ENCODE data around the gene LILRB2.
"Not testable (repeated sequence)": the region's sequence is repeated elsewhere in the genome, so short reads cannot be mapped to it uniquely, and the experiment has no call there.

LILRB2 gene

DNA sequence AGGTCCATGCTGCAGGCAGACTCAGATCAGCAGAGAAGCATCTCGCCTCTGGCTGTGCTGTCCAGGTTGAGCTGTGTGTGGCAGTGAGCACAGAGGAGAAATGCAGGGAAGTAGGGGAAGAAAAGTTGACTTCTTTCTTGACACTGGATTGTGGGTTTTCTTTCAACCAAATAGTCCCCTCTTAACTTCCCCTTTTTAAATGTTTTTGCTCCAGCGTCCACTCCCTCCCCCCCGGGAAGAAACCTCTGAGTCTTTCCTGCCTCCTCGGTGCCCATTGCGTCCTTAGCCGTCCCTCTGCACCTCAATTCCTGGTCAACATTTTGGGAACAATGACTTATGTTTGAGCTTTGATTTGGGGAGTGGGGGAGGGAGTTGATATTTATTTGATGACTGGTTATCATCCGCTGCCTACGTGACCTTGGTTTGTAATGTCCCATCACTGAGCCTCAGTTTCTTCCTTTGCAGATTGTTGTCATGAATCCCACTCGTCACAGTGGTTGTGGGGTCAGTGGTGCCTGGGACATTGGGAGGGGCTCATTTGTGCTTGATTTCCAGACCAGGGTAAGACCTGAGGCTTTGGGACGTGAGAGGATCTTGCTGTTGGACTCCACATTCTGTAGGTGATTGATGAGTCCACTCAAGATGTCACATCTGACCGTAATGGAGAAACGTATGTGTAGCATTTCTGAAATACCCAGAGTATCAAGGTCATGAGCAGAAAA is at the start of gene LILRB2:
TSS of gene LILRB2 (minus strand) at position 104 of the 722 bp plus-strand sequence. CDS start 614 bp downstream, outside the sequence.
- DNase-seq (ENCODE audit: low read depth in 2 of 2): no peak

DNA sequence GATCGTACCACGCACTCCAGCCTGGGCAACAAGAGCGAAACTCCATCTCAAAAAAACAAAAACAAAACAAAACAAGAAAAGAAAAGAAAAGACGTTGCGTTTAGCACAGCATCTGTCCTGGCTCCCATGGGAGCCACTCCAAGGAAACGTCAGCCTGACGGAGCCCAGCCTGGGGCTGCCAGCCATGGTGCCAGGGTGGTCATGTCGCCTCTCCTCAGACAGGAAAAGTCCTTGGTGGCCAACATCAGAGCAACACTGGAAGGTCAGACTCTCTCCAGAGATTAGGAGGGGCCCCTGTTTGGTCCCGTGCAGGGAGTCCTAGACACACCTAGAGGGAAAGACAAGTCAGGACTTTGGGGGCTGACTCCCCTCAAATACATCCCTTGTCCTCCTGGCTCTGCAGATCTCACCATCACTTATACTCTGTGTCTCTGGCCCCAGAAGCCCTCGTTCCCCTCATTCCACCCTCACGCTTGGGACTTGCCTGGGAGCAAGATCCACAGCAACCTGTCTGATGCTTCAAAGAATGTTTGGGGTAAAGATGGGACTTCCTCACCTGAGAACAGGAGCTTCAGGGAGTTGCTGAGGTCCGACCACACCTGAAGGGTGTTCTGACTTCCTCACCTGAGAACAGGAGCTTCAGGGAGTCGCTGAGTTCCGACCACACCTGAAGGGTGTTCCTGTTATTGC is 48.7 kb upstream of the LILRB2 start:
- no peak for DNase-seq (ENCODE audit: low read depth in 2 of 2)

DNA sequence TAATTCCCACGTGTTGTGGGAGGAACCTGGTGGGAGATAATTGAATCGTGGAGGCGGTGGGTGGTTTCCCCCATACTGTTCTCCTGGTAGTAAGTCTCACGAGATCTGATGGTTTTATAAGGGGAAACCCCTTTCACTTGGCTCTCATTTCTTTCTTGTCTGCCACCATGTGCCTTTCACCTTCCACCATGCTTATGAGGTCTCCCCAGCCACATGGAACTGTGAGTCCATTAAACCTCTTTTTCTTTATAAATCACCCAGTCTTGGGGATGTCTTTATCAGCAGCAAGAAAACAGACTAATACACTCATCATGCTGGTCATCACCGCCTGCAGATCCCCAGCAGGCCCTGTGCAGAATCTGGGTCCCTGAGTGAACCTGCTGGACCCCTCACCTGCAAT is 47.9 kb upstream of the LILRB2 start:
- not testable (repeated sequence) for DNase-seq (ENCODE audit: low read depth in 2 of 2)

DNA sequence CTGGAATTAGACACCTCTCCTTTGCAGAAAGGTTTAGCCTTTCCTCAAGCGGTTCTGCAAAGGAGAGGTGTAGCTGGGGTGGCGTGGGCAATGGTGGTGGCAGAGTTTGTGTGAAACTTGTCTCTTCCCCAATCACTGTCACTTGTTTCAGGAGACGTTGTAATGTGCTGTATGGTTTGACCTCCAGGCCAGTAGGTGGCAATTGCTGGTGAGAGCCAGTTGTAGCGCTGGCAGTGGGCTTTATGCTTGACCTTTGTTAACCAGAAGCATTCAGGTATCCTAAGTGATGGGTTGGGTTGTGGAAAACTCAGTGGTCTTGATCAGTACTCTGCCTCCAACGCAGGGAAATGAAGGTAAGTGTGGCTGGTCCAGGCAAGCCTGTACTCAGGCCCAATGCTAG is 44.7 kb upstream of the LILRB2 start:
- no peak for DNase-seq (ENCODE audit: low read depth in 2 of 2)

DNA sequence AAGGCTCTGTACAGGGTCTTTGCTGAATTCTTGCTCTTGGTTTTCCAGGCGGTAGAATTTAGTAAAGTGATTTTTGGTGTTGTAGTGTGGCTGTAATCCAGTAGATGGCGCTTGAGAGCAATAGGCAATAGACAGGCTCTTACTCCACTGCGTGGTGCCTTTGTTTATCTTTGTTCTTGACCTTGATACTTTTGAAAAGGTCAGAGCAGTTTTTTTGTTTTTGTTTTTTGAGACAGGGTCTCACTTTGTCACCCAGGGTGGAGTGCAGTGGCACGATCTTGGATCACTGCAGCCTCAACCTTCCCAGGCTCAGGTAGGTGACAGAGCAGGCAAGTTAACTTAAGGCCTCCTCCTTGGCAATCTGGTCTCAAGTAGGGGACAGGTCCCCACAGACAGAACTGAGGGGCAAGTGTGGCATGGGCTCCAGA is 44.3 kb upstream of the LILRB2 start:
- DNase-seq (ENCODE audit: low read depth in 2 of 2): peak in 1 of 2 donors; percentile 43

DNA sequence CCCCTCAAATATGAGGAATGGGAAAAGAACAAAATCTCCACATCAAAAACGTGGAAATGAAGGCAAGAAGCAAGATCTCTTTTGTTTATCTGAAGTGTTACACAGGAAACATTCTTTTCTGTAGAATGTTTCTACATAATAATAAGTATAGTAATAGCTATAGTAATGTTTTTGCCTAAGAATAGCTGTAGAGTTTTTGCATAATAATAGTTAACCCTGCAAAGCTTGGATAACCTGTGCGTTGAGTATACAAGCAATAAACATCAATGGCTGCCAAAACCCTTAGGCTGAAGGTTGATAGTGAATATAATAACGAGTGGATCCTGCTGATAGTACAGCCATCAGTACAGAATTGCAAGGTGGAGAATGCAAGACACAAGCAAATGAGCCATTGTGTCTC is 43.2 kb upstream of the LILRB2 start:
- no peak for DNase-seq (ENCODE audit: low read depth in 2 of 2)

DNA sequence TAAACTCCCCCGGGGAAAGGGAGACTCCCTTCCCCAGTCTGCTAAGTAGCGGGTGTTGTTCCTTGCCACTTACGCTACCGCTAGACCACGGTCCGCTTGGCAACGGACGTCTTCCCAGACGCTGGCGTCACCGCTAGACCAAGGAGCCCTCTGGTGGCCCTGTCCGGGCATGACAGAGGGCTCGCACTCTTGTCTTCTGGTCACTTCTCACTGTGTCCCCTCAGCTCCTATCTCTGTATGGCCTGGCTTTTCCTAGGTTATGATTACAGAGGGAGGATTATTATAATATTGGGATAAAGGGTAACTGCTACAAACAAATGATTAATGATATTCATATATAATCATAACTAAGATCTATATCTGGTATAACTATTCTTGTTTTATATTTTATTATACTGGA is 42.0 kb upstream of the LILRB2 start:
- not testable (repeated sequence) for DNase-seq (ENCODE audit: low read depth in 2 of 2)

DNA sequence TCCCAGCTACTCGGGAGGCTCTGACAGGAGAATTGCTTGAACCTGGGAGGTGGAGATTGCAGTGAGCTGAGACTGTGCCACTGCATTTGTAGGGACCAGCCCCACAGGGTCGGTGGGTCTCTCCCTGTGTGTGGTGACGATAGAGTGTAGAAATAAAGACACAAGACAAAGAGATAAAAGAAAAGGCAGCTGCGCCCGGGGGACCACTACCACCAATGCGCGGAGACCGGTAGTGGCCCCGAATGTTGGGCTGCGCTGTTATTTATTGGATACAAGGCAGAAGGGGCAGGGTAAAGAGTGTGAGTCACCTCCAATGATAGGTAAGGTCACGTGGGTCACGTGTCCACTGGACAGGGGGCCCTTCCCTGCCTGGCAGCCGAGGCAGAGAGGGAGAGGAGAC is 41.4 kb upstream of the LILRB2 start:
- not testable (repeated sequence) for DNase-seq (ENCODE audit: low read depth in 2 of 2)

DNA sequence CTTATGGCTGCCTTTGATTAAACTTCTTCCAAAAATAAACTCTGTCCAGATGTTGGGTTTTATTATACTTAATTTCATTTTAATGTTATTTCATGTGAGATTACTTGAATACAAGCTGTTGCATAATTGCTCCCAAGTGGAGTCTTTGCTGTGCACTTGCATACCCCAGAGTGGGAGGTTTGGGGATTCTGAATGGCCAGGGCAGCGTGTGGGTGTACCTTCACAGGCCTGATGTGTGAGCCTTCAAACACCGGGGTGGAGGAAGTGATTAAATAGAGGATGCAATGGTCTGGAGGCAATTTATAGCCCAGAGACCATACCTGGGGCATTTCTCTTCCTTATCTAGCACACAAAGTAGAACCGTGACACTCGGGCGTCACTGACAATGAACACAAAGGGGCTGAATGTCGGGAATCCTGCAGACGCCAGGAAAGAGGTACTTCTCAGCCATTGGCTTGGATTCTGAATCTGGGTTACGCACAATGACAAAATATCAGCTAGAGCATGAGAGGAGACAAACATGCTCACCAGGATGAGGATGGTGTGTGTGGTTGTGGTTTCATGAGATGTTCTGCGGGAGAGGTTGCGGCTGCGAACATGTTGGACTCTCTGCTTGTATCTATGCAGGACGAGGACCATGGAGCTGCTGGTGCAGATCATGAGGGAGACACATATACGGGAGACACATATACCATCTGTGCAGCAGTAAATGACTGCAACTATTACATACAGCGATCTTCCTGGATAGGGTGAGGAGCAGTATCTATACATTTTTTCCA is 39.2 kb upstream of the LILRB2 start:
- no peak for DNase-seq (ENCODE audit: low read depth in 2 of 2)

DNA sequence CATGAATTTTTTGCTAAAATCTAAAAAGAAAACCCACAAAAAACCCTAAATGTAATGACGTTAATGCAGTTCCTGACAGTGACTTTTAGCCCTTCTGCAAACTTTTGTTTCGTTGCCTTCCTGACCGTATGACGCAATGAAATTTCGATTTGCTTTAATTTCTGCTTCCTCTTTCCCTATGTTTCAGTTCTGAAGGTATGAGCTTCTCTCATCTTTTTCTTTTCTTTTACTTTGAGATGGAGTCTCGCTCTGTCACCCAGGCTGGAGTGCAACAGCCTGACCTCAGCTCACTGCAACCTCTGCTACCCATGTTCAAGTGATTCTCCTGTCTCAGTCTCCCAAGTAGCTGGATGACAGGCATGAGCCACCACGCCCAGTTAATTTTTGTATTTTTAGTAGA is 38.1 kb upstream of the LILRB2 start:
- DNase-seq (ENCODE audit: low read depth in 2 of 2): no peak

DNA sequence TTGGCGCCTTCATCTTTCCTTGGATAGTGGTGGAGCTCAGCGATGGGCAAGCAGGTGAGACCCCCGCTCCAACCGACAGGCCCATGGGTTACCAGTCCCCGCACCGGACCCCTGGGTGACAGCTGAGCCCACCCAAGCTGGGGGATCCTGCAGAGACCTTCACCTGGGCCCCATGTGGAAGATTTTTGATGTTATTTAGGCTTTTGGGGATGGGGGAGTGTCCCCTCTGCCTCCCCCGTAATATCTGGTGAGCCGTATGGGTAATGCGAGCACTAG is 37.0 kb upstream of the LILRB2 start:
- DNase-seq (ENCODE audit: low read depth in 2 of 2): no peak

DNA sequence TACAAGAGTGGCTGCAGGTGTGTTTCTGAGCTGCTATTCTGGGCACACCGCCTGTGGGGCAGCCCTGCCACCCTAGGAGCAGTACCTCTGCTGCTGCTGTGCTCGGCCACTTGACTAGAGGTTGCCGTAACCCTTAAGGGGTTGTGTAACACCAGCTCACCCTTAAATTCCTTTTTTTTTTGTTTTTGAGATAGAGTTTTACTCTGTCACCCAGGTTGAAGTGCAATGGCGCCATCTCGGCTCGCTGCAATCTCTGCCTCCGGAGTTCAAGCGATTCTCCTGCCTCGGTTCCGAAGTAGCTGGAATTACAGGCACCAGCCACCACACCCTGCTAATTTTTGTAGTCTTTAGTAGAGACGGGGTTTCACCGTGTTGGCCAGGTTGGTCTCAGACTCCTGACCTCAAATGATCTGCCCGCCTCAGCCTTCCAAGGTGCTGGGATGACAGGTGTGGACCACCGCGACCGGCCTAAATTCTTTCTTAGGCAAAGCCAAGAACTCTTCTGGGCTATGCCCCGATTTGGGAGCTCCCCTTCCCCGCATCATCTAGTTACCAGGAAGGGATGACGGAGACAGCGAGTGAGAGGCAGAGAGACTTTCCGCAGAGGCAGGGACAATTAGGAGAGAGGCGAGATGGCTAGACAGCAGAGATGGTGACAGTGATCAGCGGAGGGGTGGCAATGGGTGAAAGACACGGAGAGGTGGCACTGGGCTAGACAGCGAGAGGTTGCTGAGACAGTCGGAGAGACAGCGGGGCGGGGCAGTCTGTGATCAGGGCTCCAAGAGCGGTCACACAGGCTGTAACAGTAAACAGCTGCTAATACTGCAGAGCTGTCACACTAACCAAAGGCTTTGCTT is 36.4 kb upstream of the LILRB2 start:
- no peak for DNase-seq (ENCODE audit: low read depth in 2 of 2)

DNA sequence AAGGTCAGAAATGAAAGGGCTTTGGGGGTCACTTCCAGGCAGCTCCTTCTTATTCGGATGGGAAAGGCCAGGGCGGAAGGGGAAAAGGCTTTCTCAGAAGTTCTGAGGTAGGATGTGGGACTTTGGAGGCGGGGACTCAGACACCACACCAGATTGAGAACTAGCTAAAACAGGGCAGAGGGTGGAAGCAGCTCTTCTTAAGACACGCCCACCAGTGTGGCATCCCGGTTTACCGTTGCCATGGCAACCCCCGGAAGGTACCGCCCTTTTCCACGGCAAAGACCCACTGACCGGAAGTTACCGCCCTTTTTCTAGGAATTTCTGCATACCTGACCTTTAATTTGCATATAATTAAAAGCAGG is 35.8 kb upstream of the LILRB2 start:
- DNase-seq (ENCODE audit: low read depth in 2 of 2): no peak

DNA sequence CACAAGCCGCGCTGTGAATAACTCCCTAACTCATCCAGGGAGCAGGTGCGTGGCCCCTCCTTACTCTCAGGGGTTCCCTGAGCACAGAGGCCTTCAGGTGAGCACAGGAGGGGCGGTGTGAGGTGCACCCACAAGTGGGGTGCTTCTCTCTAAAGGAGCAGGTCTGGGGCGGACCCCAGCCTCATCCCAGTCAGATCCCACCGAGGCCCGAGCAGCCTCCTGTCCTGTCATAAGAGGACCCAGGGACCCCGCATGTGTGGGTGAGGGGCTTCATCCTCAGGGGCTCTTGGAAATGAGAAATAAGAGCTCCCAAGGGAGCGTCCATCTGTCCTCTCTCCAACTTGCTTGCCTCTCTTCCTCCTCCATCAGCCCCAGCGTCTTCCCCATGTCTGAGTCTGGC is 35.0 kb upstream of the LILRB2 start:
- no peak for DNase-seq (ENCODE audit: low read depth in 2 of 2)

DNA sequence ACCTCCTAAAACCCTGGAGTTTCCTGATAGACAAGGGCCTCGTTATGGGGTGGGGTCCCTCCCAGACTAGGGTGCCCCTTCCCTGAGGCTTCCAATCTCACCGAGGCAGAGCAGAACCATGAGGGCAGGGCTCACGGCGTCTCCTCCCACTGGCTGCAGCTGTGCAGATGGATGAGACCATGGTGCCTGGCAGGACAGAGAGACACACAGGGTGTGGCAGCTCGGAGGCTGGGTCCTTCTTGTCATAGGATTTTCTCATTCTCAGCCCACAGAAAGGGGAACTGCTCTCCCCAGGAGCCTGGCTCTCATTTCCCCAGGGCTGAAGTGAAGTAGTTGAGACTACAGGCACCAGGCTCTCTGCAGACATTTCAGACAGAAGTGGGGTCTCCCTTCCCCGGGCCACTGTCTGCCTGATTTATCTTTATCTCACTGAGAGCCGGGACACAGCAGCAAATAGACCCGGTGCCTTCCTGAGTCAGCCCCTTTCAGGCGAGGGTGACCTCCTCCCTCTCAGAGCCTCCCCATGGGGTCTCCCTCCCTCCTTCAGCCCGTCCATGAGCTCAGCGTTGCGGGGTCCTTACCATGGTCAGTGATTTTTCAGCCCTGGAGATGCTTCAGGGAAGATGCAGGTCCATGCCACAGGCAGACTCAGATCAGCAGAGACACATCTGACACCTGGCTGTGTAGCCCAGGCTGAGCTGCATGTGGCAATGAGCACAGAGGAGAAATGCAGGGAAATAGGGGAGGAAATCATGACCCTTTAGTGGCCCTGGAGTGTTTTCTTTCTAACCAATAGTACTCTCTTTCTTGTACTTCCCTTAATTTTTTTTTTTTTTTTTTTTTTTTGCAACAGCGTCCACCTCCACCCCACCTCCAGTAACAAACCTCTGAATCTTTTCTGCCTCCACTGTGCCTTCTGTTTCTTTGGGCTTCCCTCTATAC is 31.8 kb upstream of the LILRB2 start, which contains the start of gene LILRA5:
TSS of gene LILRA5 (minus strand) at position 731 of the 942 bp plus-strand sequence. CDS start at position 584, 147 bp downstream.
- DNase-seq (ENCODE audit: low read depth in 2 of 2): no peak

DNA sequence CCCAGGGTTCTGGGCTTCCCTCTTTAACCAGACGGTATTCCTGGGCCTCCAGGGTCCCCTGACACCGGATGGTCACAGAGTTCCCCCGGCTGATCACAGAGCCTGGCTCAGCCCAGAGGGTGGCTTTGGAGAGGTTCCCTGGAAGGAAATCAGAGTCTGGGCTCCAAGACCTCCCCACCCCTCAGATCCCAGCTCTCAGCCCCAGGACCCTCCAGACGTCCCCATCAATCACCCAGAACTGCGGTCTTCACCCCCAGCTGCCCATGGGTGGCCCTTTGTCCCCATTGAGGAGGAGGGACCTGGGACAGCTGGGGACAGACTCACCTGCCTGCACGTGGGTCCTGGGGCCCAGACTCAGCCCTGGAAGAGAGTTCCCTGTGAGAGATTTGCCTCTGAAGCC is 31.1 kb upstream of the LILRB2 start:
- no peak for DNase-seq (ENCODE audit: low read depth in 2 of 2)

DNA sequence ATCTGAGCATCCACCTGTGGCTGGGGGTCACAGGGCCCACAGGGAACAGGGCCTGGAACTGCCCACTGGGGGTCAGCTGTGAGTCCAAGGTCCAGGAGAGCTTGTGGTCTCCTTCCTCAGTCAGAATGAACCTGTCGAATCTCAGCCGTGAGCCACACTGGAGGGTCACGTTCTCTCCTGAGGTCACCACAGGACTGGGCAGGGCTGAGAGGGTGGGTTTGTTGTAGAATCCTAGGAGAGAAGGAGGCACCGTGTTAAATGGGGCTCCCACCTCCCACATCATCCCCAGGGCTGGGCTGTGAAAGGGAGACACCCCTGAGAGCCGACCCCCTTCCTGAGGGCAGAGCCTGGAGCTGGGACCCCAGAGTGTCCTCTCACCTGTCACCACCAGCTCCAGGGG is 30.6 kb upstream of the LILRB2 start:
- DNase-seq (ENCODE audit: low read depth in 2 of 2): no peak

DNA sequence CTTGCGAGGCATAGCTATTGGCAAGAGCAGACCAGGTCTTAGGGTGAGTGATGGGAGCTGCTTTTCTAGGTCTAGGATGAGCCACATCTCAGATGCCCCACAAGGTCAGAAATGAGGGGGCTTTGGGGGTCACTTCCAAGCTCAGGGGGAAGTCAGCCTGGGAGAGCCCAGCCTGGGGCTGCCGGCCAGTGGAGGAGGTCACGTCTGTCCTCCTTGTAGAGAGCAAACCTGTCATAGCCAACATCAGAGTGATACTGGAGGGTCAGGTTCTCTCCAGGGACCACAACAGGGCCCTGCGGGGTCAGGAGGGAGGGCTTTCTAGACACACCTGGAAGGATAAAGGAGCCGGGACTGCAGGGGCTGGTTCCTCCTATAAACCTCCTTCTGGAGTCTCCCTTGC is 29.6 kb upstream of the LILRB2 start:
- no peak for DNase-seq (ENCODE audit: low read depth in 2 of 2)

DNA sequence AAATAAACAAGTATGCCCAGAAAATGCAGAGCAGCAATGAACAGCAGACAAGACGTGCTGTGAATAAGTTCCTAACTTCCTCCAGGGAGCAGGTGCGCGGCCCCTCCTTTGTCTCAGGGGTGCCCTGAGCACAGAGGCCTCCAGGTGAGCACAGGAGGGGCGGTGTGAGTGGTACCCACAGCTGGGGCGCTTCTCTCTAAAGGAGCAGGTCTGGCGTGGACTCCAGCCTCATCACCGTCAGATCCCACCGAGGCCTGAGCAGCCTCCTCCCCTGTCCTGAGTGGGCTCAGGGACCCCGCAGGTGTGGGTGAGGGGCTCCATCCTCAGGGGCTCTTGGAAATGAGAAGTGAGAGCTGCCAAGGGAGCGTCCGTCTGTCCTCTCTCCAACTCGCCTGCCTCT is 28.9 kb upstream of the LILRB2 start:
- no peak for DNase-seq (ENCODE audit: low read depth in 2 of 2)

DNA sequence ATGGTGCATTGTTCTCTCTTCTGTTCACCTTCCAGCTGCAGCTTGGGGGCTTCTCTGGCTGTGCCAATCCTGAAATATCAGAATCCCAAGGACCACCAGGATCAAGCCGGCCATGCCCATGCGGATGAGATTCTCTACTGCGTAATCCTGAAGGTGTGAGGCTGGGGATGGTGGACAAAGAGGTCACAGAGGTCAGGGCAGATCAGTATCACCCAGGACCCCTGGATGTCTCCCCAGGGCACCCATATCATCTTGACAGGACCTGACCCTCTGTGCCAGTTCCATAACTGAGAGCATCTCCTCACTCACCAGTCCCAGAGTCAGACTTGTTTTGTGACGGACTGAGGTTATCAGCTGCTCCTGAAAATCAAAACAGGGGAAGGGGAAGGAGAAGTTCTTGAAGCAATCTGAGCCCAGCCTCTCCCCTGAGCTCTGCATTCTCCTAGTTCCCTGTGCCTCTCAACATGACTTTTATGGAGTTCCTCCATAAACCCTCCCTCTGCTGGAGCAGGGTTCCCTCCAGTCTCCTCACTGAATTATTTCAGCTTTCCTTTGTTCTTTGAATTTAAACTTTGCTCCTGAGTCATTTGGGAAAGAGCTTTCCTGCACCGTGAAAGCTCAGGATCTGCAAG is 26.6 kb upstream of the LILRB2 start:
- no peak for DNase-seq (ENCODE audit: low read depth in 2 of 2)

Data from stimulated activated CD4-positive, alpha-beta T cell treated with anti-CD3 and anti-CD28 coated beads, Interleukin-15, amount 100 ng/mL, for 48 hours (primary cell).